ENCODE measurements around the gene ACAD8.

ACAD8 gene
- 35.6 reads per million, percentile 60 among the genes with 10 or more reads in this experiment for total RNA-seq

DNA sequence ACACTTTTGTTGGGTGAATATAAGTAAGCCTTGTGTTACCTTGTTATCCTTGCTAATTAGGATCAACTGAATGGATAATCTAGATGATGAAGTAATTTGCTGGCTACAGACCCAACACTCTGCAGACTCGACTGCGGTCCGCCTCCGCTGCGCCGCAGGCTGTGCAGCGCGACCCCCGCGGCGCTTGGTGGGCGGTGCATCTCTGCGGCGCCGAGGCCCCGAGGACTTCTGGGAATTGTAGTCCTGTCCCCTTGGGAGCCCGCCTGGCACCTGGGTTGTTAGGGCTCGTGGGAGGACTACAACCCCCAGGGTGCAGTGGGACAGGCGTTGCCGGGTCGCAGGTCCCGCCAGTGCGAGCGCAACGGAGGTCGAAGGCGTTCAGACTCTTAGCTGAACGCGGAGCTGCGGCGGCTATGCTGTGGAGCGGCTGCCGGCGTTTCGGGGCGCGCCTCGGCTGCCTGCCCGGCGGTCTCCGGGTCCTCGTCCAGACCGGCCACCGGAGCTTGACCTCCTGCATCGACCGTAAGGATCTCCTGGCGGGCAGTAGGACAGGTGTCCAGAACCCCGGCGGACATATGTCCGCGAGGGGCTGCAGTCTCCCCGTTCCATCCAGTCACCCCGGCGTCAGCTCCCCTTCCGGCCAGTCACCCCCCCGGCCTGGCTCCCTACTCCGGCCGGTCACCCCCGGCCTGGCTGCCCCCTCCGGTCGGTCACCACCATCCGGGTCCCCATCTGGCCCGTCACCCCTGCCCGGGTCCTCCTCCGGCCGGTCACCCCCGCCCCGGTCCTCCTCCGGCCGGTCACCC, at the start of gene ACAD8, which contains the start of gene THYN1:
TSS of gene ACAD8 (plus strand) at position 381 of the 806 bp plus-strand sequence. CDS start at position 414, 33 bp downstream.
TSS of gene THYN1 (minus strand) at position 165 of the 806 bp plus-strand sequence. CDS start 470 bp downstream, outside the sequence.
- peak; percentile 97 for DNase-seq

DNA sequence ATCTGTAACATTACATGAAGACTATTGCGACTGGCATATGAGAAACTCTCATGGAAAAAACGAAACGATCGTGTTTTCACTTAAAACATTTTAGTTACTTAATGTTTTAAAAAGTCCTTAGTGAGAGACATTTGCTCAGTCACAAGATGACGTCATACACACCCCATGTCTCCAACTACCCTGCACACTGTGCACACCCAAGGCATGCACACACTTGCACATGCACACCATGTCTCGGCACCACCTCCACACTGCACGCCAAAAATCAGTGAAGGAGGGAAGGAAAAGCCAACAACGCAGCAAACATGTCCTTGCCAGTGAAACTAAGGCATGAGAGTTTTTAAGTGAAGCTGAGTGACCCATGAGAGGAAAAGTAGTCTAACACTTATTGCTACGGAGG, 47.6 kb upstream of the ACAD8 start:
- no peak for DNase-seq

DNA sequence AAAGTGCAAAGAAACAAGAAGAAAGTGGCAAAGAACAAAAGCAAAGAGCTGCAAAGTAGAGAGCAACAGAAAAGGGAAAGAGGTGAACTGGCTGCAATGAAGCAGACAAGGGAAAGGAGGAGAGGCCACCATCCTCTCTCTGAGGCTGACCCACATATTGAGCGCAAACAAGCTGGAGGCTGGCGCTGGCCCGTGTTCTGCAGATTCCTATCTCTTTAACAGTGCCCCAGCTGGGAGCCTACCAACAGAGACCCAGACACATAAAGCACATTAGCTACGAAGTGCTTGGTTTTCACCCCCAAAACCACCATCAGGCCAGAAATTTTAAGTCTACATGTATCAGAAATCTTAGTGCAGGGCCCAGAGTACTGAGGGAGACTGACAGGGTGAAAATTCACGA, 47.2 kb upstream of the ACAD8 start:
- DNase-seq = no peak

DNA sequence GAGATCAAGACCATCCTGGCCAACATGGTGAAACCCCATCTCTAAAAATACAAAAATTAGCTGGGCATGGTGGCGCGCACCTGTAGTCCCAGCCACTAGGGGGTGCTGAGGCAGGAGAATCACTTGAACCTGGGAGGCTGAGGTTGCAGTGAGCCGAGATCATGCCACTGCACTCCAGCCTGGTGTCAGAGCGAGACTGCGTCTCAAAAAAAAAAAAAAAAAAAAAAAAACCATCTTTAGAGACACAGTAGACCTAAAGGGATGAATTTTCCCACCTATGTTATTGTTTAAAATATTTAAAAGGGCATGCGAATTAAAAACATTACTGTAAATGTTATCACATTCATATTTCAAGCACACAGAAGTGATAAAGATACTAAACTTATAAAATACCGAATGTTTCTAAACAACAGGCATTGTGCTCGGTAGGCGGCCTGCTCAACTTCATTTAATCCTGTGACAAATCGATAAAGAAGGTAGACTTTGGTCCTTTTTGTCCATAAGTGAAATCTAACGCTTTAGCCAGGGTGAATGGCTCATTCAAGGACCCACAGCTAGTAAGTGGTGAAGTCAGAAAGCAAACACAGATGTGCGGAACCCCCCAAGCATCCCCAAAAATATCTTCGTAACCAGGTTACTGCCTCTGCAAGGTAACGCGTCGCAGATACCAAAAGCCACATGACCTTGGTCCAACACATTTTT, 45.7 kb upstream of the ACAD8 start:
- peak; percentile 55 for DNase-seq

DNA sequence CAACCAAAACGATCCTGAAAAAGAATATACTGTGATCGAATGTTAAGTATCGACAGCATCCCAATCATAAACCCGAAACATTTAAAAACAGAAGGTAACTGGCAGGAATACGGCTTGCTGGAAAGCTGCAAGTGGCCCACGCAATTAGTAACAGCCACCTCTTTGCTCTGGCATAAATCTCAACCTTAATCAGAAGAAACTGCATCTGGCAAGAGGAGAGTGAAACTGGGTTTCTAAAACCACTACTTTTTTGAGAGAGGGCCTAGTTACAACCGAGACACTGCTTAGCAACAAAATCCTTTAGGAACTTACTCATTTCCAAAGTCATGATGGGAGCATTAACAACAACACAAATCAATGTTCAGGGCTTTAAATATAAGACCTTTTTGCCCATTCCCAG, 37.5 kb upstream of the ACAD8 start:
- no peak for DNase-seq

DNA sequence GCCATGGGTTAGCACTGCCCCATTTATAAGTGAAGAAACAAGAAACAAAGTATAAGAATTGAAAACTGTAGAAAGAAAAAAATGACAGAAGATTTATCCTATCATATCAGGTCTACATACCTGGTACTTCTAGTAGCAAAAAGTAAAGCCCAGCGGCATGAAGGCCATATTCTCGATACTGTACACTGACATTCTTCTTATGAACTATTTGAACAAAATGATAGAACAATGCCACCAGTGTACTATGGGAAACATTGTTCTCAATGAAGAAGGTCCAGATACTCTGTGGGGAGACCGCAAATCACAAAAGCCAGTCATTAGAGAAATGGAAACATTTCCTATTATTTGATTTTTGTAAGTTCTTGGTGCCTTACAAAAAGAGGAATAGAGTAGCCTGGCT, 36.6 kb upstream of the ACAD8 start:
- no peak for DNase-seq

DNA sequence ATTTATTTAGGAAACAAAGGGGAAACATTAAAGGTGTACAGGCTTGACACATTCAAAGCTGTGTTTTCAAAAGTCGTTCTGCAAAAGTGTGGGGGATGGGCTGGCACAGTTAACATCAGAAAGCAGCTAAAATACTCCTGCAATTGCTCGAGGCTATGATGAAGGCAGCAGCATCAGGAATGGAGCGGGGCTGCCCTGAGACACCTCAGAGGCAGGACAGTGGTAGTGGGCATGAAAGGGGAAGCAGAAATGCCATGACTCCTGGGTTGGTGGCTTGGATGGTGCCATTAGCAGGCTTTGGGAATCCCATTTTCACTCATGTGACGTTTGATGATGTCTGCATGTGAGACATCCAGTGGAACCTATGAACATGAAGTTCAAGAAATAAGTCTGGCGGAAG, 30.2 kb upstream of the ACAD8 start:
- DNase-seq = no peak

DNA sequence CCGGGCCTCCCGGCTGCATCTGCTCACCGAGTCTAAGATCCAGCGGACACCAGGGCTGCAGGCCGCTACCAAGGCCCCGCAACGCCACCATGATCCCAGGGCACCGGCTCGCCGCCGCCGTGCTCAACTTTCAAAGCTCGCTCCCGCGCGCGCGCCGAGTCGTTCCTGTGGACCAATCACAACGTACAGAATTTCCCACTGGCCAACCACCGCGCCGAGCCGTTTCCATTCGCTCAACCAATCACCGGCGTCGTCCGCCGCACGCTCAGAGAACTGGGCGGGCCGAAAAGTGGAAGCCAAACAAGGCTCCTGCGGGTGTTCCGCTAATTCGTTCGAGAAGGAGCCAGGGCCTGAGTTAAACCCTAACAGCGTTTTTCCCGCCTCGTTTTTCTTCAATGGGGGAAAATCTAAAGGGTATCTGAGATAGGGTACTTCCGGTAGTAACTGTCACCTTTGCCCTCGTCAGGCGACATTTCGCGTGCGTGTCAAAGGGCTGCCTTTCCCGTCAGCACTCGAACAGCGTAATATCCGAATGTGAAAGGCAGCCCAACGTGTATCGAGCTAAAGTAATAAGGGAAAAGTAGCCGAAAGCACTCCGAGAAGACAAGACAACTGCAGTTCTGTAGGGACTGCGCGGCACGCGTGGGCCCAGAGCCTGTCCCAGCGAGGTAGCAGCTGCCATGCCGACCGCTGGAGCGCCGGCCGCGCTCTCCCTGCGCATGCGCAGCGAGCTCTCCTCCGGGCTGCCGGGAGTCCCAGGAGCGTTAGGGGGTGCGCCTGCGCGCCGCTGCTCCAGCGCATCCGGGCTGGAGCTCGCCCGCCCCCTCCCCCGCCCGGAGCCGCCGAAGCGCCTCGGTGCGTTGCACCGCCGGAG, 29.3 kb upstream of the ACAD8 start, which contains the start of the genes NCAPD3 and VPS26B:
TSS of gene NCAPD3 (minus strand) at position 132 of the 874 bp plus-strand sequence. CDS start at position 91, 41 bp downstream.
TSS of gene VPS26B (plus strand) at position 836 of the 874 bp plus-strand sequence. CDS start 452 bp downstream, outside the sequence.
- DNase-seq = peak; percentile 94

DNA sequence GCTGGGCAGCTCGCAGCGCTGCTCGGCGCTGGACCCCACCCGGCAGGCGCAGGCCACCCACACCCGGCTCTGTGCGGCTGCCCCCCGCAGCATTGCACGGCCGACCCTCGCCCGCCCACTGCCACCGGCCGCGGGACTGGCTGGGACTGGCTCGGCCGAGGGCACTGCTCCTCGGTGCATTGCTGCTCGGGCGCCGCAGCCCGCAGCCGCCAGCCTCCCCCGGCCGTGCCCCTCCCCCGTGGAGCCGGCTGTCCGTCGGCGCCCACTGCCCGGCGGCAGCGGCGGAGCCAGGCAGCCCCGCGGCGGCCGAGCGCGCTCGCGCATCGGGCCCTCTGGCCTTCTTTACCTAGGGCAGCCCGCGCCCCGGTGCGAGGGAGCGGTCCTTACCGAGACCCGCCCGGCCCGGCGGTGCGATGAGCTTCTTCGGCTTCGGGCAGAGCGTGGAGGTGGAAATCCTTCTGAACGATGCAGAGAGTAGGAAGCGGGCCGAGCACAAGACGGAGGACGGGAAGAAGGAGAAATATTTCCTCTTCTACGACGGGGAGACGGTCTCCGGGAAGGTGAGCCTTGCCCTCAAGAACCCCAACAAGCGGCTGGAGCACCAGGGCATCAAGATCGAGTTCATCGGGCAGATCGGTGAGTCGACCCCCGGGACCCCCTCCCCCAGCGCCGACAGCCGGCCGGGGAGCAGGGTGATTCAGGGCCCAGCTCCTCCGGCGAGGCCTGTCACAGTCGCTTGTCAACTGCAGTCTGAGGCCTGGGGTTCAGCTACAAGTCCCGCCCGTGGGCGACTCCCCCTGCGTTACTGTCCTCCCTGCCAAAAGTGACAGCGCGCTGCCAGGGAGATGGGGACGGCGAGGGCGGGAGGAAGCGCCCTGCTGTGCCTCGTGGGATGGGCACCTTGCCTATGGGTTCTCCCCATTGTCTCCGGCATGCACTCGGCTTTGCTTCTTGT, 28.4 kb upstream of the ACAD8 start:
- DNase-seq = peak; percentile 23

DNA sequence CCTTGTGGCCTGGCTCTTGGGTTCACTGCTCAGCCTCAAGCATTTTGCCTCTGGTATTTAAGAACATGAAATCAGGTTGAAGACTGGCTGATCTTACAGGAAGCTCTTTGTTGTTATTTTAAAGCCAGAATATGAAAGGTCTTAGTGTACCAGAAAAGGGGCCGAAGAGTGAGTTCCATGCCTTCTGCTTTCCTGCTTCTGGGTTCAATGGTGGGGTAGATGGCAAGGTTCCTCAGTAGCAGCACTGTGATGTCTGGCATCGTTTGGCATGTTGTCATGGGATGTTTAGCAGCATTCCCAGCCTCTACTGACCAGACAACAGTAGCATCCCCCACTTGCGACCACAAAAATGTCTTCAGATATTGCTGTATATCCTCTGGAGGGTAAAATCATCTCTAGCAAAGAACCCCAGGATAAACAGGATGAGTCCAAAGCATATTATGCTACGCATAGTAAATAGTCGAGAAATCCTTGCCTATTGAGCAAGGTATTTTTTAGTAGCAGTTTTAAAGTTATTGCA, 26.5 kb upstream of the ACAD8 start:
- DNase-seq = no peak

DNA sequence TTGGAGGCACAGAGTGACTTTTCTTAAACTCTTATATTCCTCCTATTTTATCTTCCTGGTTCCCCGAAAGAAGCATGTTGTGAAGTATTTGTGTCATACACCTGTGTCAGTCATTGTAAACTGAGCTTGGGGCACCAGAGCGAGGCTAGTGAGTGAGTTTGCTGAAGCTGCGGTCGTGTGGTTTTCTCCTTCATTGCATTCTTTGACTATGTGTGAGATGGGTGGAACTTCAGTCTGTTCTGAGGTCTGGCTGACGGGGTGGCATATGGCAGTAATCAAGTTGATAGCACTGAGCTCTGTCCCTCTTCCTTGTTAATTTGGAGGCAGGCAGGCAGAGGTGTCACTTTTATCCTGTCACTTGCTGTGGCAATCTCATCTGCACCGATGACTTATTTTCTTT, 24.7 kb upstream of the ACAD8 start:
- no peak for DNase-seq

DNA sequence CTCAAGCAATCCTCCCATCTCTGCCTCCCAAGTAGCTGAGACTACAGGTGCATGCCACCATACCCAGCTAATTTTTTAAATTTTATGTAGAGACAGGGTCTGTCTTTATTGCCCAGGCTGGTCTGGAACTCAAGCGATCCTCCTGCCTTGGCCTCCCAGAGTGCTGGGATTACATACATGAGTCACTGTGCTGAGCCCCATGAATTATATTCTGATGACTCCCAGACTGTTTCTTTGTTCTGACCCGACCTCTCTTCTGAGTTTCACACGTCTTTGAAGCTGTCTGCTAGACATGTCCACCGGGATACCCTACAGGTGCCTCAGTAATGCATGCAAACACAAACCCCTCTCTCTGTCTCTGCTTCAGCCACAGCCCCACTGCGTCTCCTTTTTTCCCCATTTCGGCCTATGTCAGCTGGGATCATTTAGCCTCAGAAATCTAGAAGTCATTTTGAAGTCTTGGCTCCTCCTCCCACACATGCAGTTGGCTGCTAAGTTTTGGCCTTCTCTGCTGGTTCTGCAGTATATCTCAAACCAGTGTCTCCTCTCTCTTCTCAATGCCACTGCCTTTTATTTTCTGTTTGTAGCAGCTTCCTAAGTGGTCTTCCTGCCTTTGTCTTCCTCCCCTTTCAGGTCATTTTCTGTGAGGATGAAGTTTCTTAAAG, 24.1 kb upstream of the ACAD8 start:
- no peak for DNase-seq

DNA sequence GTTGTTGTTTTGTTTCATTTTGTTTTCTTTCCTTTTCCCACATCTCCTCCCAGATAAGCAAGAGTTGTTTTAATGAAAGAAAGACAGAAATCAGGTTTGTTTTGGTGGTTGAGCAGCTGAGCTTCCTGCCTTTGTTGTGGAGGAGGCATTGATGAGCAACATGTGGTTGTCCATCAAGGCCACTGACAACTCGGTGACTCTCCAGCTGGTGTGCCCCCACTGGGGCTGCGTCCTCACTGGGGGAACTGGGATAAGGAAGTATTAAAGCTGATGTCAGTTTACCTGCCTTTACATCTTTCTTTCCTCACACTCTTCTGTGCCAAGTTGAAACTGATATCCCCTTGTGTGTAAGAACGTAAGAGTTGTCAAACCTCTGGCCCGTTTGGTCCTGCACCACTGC, 23.0 kb upstream of the ACAD8 start:
- DNase-seq = no peak

DNA sequence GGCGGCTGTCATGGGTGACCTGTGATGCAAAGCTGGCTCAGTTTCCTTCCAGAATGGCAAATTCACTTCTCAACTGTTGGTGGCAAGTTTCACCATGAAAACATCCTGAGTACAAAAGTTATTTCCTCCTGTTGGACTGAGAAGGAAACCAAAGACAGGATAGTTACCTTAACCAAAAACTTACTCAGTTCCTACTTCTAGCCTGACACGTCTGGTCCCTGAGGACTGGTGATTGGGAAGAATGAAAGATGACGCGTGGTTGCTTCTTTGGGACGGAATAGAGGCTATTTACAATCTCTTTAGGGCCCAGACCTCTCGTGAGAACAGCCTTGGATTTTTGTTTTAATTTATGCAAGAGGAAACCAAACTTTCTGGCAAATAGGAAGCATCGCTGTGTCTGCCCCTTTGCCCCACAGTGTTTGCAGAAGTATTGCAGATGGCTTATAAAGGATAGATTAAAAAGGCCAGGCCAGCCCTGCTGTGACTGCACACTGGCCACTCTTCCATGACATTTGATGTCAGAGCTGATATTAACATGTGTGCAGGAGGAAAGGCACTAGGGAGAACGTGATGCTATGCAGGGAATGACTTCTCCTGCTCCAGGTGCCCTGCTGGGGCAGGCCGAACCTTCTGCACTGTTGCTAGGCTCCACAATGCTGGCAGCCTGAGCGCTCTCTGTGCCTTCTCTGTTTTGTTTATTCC, 21.3 kb upstream of the ACAD8 start:
- DNase-seq = no peak

DNA sequence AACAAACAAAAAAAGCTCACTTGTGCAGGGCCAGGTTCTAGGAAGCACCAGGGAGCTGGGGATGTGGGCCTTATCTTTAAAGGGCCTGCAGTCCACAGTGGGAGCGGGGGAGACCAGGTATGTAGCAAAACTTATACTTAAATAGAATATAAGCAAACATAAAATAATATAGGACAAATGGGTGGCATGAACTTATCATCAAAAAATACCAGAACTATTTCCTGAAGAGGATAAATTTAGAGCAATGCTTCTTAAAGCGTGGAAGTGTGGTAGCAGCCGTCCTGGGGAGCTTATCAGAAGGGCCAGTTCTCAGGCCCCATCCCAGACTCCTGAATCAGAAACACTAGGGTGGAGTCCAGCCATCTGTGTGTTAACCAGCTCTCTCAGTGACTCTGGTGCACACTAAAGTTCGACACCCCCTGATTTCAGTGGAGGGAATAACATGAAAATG, 19.6 kb upstream of the ACAD8 start:
- DNase-seq = no peak

DNA sequence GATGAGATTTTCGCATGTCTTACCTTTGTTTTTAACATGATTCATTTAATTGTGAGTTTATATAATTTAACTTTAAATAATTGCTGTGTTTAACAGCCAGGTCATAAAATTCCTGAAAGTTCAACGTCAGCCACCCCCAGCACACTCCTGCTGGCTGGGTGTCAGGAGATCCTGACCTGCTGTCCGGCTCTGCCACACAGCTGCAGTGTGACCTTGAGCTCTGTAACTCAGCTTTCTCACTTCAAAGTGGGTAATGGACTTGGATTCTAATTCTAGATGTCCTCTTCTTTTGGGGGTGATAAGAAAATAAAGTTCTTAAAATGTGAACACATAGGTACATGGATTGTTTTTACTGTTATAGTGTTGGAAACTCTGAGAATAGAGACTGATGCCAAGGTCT, 18.0 kb upstream of the ACAD8 start:
- no peak for DNase-seq

DNA sequence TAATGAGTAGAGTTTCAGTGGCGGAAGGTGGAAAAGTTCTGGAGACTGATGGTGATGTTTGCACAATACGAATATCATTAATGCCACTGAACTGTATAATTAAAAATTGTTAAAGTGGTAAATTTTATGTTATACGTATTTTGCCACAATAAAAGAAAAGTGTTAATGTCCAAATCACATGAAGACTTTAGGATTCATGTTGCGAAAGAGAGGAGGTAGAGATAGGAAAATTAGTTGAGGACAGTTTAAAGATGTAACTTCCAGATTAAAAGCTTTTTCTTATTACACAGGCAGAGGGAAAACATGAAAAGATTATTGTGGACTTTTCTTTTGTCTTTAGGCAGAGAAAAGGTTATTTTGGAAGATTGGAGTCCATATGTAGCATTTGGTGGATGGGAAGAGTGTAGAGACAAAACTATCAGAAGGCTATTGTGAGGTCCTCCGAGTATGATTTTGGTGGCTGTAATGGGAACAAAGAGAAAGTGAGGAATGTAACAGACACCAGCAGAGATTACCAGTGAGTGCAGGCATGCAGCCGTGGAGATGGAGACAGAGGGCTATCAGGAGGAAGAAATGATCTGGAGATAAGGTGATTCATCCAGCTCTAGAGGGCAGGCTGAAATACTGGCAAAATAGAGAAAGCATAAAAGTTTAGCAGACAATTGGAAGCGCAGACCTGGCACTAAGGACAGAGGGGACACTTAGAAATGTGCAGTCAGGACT, 16.4 kb upstream of the ACAD8 start:
- no peak for DNase-seq

DNA sequence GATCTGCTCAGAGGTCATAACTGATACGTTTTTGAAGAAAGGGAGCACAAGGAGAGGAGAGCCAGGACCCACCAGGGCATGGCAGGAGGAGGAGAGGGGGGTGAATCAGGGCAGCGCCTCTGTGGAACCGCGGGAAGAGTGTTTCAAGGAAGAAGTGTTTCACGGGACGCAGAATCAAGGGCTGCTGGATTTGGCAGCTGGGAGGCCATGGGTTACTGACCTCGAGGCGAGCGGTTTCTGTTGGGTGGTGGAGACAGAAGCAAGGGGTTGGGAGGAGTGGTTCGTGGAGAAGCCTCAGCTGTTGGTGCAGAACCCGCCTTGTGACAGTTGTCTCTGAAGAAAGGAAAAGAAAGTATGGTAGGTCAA, 15.8 kb upstream of the ACAD8 start:
- no peak for DNase-seq

DNA sequence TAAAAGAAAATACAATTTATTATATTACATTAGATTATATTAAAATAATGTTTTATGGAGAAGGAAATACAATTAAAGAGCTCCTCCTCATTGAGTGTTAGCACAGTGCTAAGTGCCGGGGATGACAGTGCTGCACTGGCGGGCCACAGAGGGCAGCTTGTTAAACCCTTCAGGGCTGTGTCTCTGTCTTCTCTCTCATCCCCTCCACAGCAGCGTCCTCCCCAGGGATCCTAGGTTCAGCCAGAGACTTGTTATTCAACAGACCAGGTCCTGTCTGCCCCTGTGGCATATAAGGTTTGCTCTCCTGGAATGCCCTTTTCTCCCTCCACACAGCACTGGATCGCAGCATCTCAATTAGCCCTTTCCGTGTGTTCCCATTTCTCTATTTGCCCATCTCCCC, 14.4 kb upstream of the ACAD8 start:
- no peak for DNase-seq
